ENCODE measurements around the gene EYS. TPM values are rescaled to one million over a fixed set of nuclear protein-coding genes. Genes with fewer than 3 reads are reported as not detected.

EYS gene
- total and polyA plus RNA-seq, 2 of the 8 experiments (the other 6 are each of a cell fraction or from before 2014, with no cell fraction given): 0.05 to 0.13 TPM

GRCh38 chr6:64170316-64170715 is 1536.7 kb downstream of the EYS start:
- Histone ChIP-seq H3K56ac (replicated peaks; ENCODE audit: insufficient read length, low read depth, low read length) (no peak overlapping the region), H3K9ac (replicated peaks in 1 of 4; ENCODE audit: extremely low read depth in 1 of 4, low read depth in 3 of 4, low read length in 3 of 4) (no peak overlapping the region), H2BK5ac (ENCODE audit: low read depth, low read length) (no peak overlapping the region), H2BK120ac (replicated peaks; ENCODE audit: low read depth, low read length) (no peak overlapping the region), H2AK5ac (ENCODE audit: low read depth, low read length) (no peak overlapping the region), H2BK12ac (ENCODE audit: low read depth, low read length) (no peak overlapping the region), H3K4me3 (ENCODE audit: extremely low read depth in 1 of 4, insufficient read depth in 2 of 4, low read depth in 3 of 4, low read length in 4 of 4) (no peak overlapping the region), H2BK20ac (ENCODE audit: low read length) (no peak overlapping the region), H3K18ac (ENCODE audit: extremely low read depth, low read length) (no peak overlapping the region), H3K23ac (ENCODE audit: insufficient read length) (no peak overlapping the region), H3K4ac (replicated peaks; ENCODE audit: insufficient read length, low read depth, low read length) (no peak overlapping the region), H3K27ac (ENCODE audit: low read depth, low read length) (no peak overlapping the region), H3K36me3 (ENCODE audit: control insufficient read depth in 2 of 4, insufficient read depth in 4 of 4, low read length in 3 of 4) (no peaks in the 10 kb centered on the region), H3K27me3 (replicated peaks in 1 of 4; ENCODE audit: control insufficient read depth in 3 of 4, extremely low read depth in 1 of 4, insufficient read depth in 3 of 4, low read length in 3 of 4) (no peaks in the 10 kb centered on the region), H4K91ac (replicated peaks; ENCODE audit: insufficient read length, low read length) (no peak overlapping the region), H2AFZ (ENCODE audit: low read length) (no peak overlapping the region), H3K23me2 (ENCODE audit: low read depth, low read length) (no peaks in the 10 kb centered on the region), H2BK15ac (ENCODE audit: low read length) (no peak overlapping the region), H3K4me1 (replicated peaks in 1 of 4; ENCODE audit: control insufficient read depth in 3 of 4, insufficient read depth in 4 of 4, low read length in 3 of 4) (no peaks in the 10 kb centered on the region), H4K5ac (ENCODE audit: insufficient read length, low read depth, low read length) (no peak overlapping the region), H4K8ac (ENCODE audit: extremely low read depth, insufficient read depth, low read length) (no peak overlapping the region), H3K9me3 (ENCODE audit: insufficient read depth in 2 of 2, low read depth in 1 of 2, low read length in 1 of 2) (no peaks in the 10 kb centered on the region), H3K79me1 (ENCODE audit: low read depth, low read length) (no peaks in the 10 kb centered on the region), H3K79me2 (ENCODE audit: control insufficient read depth in 1 of 2, insufficient read depth in 2 of 2, low read length in 2 of 2) (no peaks in the 10 kb centered on the region), H3K14ac (ENCODE audit: insufficient read length) (no peak overlapping the region), H3K4me2 (ENCODE audit: insufficient read depth in 1 of 2, low read depth in 2 of 2, low read length in 2 of 2) (no peak overlapping the region), H4K20me1 (replicated peaks in 1 of 2; ENCODE audit: control insufficient read depth in 1 of 2, insufficient read depth in 2 of 2, low read length in 2 of 2) (no peaks in the 10 kb centered on the region)
- WGBS, 2 experiments (ENCODE audit: extremely low coverage in 1 of 2, insufficient coverage in 1 of 2, insufficient read length in 1 of 2, insufficient replicate concordance in 2 of 2, low coverage in 1 of 2, low lambda C conversion rate in 2 of 2, missing lambda C conversion rate in 1 of 2): 96% methylated on average over 3 of the region's 3 CpGs; no CpG with 5 or more reads in 1 of the 2 experiments
- no peak for FAIRE-seq
- POLR2A ChIA-PET (ENCODE audit: partially characterized antibody): no interaction called here
- DNase-seq (ENCODE audit: low read depth in 1 of 2, low spot score in 2 of 2): no peak
- CTCF ChIA-PET (ENCODE audit: partially characterized antibody): no interaction called here
- TF ChIP-seq BRCA1 (IDR thresholded peaks at IDR 0.05; ENCODE audit: low read depth, low read length) (no peak), POLR2AphosphoS5 (IDR thresholded peaks at IDR 0.05; ENCODE audit: low read depth, low read length) (no peak), ATF2 (IDR thresholded peaks at IDR 0.05; ENCODE audit: low read length) (no peak), CEBPB (IDR thresholded peaks at IDR 0.05; ENCODE audit: low read depth, low read length) (no peak), NRF1 (IDR thresholded peaks at IDR 0.05; ENCODE audit: low read depth, low read length) (no peak), CTCF (IDR thresholded peaks at IDR 0.05; ENCODE audit: control extremely low read depth in 1 of 3, insufficient read depth in 1 of 3, low read depth in 1 of 3, low read length in 3 of 3) (no peak), MAFK (IDR thresholded peaks at IDR 0.05; ENCODE audit: low read depth, low read length) (no peak)
- TF ChIP-seq, protein P1, sequence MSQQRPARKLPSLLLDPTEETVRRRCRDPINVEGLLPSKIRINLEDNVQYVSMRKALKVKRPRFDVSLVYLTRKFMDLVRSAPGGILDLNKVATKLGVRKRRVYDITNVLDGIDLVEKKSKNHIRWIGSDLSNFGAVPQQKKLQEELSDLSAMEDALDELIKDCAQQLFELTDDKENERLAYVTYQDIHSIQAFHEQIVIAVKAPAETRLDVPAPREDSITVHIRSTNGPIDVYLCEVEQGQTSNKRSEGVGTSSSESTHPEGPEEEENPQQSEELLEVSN (IDR thresholded peaks at IDR 0.05): no peak
- TF ChIP-seq, protein P2, sequence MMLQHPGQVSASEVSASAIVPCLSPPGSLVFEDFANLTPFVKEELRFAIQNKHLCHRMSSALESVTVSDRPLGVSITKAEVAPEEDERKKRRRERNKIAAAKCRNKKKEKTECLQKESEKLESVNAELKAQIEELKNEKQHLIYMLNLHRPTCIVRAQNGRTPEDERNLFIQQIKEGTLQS (IDR thresholded peaks at IDR 0.05; ENCODE audit: insufficient read depth, low read depth, low read length): no peak

Measured in H1 (cell line).